Activated CD4-positive, CD25-positive, alpha-beta regulatory T cell (primary cell): ENCODE data around the gene DTNA.
"Not testable (repeated sequence)": the region's sequence is repeated elsewhere in the genome, so short reads cannot be mapped to it uniquely, and the experiment has no call there.

Source experiments
- DNase-seq, 4 experiments: peaks; one replicate each; lab custom pipeline; 2025; lab: John Stamatoyannopoulos, UW

Gene DTNA

GRCh38 chr18:34725737-34726136, 15.6 kb downstream of the DTNA start:
- DNase-seq: not testable (repeated sequence)

DNA sequence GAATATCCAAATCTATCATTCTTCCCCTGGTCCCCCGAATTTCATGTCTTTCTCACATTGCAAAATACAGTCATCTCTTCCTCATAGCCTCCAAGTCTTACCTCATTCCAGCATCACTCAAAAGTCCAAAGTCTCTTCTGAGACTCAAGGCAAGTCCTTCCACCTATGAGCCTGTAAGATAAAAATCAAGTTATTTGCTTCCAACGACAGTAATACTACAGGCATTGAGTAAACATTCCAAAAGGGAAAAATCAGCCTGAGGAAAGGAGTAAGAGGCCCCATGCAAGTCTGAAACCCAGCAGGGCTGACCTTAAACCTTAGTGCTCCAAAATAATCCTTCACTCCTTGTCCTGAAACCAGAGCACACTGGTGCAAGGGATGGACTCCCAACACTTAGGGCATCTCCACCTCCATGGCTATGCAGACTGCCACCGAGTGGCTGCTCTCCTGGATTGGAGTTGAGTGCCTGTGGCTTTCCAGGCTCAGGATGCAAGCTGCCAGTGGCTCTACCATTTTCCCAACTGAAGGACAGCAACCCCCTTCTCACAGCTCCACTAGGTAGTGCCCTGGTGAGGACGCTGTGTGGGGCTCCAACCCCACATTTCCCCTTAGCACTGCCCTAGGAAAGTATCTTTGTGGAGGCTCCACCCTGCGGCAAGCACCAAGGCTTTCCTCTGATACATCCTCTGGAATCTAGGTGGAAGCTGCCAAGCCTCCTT, 16.3 kb downstream of the DTNA start:
- DNase-seq: no peak

DNA sequence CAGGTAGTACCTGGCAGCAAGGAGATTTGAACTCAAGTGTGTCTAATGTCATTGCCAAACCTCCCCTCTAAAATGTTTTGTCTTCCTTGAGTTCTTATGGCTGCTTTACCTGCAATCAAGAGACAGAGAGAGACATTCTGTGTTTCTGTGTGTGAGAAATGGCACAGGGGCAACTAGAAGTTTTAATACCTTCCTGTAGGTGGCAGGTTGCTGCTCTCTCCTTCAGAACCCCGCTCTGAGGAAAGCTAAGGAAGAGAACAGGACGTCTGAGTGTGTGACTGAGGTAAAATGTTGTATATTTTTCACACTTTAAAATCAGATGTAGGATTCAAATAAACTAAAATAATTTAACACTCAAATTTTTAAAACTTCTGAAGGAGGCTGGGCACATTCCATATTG, 19.2 kb downstream of the DTNA start:
- no peak for DNase-seq

DNA sequence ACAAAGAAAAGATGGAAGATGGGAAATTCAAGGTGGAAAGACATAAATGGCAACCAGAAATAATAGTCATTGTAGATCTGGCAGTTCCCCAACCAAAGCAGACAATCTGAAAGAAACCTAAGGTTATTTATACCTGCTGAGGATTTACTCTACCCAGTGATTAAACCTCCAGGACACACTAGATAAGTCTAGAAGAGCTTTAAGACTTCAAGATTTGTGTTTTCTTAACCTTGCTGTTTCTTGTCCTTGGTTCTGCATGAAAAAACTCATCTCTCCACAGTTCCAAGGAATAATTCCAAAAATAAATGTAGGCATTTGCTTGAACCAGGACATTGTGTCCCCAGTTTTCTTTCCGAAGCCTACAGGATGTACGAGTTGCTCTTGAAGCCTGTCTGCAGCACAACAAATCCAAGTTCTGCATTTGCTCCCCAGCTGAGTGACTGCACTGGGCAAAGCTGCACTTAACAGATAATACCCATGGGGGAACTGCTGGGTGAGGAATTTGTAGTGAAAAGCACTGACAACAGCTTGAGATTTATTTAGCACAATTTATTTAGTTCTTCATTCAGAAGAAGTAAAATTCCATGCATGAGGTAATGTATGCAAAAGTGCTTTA, 19.8 kb downstream of the DTNA start:
- DNase-seq: no peak

GRCh38 chr18:34730774-34731173, 20.7 kb downstream of the DTNA start:
- no peak for DNase-seq

GRCh38 chr18:34734056-34734455, 24.0 kb downstream of the DTNA start:
- no peak for DNase-seq

DNA sequence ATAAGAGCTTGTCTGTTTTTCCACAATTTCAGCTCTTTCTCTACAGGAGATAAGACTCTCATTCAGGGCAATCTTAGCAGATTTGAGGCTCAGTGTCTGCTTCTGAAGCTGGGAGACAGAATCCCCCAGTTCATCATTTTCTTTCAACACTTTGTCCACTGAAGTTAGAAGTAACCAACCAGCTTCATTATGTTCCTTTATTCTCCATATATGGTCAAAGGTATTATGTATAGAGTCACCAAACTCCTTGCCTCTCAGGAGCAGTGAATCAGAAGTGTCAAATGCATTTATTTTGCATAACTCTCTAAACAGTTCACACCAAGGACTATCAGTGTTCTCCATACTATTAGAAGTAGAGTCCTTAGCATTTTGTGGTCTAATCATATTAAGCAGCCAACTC, 24.4 kb downstream of the DTNA start:
- DNase-seq: not testable (repeated sequence)

GRCh38 chr18:34738175-34738894, 28.2 kb downstream of the DTNA start:
- DNase-seq: no peak

DNA sequence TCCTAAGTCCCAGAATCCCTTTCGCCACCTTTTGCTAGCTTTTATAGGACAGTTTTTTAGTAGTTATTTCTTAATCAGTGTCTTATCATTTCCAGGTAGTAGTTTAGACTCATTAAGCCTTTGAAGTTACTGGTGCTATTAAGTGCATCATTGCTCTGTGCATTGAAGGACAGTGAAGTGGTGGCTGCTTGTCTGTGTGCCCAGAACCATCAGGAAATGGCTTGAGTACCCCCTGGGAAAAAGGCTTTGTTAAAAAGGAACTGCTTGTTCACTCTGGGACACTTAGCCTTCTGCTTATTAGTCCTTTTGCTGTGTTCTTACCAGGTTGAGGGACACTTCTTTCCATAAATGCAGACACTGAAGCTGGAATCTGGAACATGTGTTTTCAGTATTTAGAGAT, 30.0 kb downstream of the DTNA start:
- DNase-seq: no peak

- DNase-seq: no peak
Measured at GRCh38 chr18:34740724-34741123, 30.6 kb downstream of the DTNA start.

DNA sequence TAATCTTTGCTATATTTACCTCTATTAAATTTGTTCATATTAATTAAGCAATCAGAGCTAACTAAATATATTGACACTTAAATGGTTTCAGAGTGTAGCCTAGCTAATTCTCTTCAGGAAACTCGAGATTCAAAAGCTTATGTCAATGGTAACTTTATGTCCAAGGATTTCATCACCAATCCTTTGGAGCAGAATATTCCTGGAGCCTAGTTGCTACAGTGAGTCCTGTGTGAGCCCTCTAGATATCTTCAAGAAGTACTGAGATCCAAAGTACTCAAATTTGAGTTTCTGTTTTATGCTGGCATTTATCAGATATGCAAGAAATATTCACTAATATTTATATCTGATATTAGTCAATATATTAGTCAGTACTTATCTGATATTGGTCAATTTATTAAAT, 31.3 kb downstream of the DTNA start:
- no peak for DNase-seq

DNA sequence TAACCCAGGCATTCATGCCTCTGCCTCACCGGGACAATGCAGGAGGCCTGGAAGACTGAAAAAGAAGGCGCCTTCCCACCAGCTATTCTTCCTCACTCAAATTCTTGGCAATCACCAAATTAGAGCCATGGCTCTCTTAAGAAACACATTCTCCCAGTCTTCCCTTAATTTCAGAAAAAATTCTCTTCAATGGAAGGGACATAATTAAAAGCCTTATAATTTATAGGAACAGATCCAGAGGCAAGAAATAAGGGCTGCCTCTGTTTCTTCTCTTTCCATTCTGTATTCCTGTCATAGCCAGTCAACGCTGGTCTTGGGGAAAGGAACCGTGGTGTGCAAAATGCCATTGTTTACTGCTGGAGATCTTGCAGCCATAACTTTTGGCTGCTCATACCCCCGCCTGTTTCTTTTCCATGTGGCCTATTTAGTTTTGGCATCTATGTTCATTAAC, 32.8 kb downstream of the DTNA start:
- DNase-seq: no peak

DNA sequence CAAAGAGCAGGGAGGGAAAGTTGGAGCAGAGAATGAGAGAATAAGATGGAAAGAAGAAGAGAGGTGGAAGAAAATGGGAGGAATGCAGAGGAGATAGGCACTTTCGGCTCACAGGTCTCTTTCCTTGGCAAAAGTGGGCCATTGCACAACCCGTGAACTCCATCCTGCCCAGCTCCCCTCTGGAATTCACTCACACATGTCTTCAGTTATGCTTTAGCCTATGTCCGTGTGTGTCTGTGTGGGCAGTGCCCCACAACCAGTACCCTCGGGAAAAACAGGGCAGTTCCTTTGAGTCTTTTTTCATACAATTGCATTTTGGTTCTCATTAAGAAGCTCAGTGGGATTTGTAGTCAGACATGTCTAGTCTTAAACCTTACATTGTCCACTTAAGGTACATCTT, 34.5 kb downstream of the DTNA start:
- DNase-seq: no peak

DNA sequence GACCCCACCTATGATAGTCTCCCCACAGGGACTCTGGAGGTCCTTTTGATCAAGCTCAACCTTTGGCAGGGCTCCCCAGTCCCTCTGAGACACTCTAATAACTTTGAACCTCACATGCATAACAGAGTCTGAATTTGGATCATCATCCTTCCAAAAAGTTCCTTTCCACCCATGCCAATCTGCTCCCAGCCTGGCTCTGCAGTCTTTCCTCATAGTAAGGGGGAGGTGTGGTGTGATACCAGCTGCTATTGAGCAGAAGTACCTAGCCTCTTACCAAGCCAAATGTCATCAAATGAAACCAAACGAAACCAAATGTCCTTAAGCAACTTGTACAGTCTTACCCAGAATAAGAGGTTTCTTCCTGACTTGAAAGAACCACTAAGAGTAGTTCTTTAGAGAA, 36.5 kb downstream of the DTNA start:
- no peak for DNase-seq

DNA sequence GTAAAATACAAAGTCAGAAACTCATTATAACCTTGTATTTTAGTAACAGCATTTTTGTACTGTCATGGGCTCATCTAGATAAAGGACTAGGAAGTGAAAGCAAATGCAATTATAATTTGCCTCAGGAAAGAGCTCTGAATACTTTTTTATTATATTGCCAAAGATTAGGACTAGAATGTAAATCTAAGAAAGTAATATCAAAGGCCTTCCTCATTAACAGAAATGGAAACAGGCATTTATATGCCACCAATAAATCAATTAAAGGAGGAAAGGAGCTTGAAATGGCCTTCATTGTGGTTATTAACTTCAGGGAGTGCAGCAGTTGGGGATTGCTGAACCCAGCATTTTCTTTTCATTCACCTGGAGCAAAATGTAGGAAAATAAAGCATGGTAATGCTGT, 39.6 kb downstream of the DTNA start:
- DNase-seq: no peak

- DNase-seq: no peak
Measured at GRCh38 chr18:34752056-34752455, 42.0 kb downstream of the DTNA start.

DNA sequence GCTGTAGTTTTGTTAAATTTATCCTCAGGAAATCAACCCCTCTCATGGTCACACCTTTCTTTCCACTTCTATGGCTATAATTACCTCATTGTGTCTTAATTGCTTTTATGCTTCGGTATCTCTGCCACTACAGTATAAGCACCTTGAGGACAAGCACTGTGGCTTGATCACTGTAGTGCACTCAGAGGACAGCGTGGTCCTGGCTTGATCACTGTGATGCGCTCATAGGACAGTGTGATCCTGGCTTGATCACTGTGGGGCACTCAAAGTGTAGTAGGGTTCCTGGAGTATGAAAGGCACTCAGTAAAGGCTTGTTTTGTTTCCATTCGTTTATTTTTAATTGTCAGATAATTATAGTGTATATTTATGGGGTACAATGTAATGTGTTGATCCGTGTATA, 44.2 kb downstream of the DTNA start:
- no peak for DNase-seq

GRCh38 chr18:34757666-34758065, 47.6 kb downstream of the DTNA start:
- DNase-seq: no peak

DNA sequence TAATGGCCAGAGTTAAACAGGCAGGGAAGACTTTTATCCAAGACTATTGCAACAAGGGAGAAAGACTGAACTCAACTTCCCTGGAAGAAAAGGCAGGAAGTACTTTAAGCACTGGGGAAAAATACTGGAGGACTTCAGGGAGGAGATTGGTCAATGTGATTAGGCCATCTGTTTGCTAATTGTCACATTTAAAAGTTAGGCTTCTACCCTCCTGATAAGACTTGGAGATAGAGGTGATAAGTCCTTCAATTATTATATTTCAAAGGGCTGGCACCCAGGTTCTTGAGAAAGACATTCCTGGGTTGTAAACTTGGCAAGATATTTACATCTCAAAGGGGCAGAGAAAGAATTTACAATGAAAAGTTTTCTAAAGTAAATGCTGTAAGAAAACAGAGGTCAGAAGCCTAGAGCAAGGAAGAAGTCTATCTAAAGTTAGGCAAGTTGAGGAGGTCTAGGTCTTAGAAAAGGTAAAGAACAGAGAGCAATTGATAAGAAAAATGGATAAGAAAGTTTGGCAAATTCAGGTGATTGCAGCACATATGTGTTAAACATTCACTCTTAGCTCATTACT, 48.4 kb downstream of the DTNA start:
- DNase-seq: no peak

- no peak for DNase-seq
Measured at GRCh38 chr18:34760444-34760843, 50.3 kb downstream of the DTNA start.

- no peak for DNase-seq
Measured at GRCh38 chr18:34764451-34764850, 54.4 kb downstream of the DTNA start.

GRCh38 chr18:34767601-34768027, 57.5 kb downstream of the DTNA start:
- no peak for DNase-seq

DNA sequence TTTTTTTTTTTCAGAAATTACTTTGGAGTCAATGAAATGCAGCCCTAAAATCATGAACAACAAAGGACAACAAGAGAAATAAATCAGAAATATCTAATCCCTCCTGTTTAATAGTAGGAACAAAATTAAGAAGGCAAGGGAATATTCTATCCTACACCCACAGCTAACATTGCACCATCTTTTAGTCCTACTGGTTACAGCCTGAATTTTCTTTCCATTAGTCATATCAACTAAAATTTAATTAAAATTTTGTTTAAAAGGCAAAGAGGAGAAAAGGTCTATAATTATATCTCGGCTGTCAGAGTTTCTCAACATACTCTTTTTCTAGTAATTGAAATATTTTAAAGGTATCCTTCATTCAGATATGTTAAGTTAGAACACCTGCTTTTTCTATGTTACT, 61.9 kb downstream of the DTNA start:
- no peak for DNase-seq
